ENCODE measurements around the gene CAPRIN1.

CAPRIN1 gene

GRCh38 chr11:34136420-34136819 lies 84.9 kb downstream of the CAPRIN1 start:
- Histone ChIP-seq H4K91ac (ENCODE audit: low read depth, low read length) (no peak overlapping the region), H3K9me3 (ENCODE audit: insufficient read depth, low read depth, low read length) (no peaks in the 10 kb centered on the region), H3K79me1 (ENCODE audit: low read length) (no peaks in the 10 kb centered on the region), H2BK120ac (ENCODE audit: insufficient read depth, low read length, poor library complexity) (no peak overlapping the region), H3K4me2 (ENCODE audit: low read length) (no peak overlapping the region), H3K36me3 (ENCODE audit: control insufficient read depth in 1 of 2, insufficient read depth in 2 of 2, low read length in 2 of 2) (peaks cover 48 to 73% of the 10 kb centered on the region in 2 experiments), H3K4me1 (ENCODE audit: control insufficient read depth in 1 of 2, insufficient read depth in 2 of 2, low read length in 2 of 2) (no peaks in the 10 kb centered on the region), H3K4ac (ENCODE audit: low read depth, low read length) (no peak overlapping the region), H3K79me2 (ENCODE audit: control insufficient read depth, insufficient read depth, low read length, poor library complexity) (no peaks in the 10 kb centered on the region), H2BK12ac (ENCODE audit: low read length) (no peak overlapping the region), H3K27ac (ENCODE audit: low read depth, low read length) (no peak overlapping the region), H4K12ac (ENCODE audit: low read depth, low read length) (no peak overlapping the region), H2AK5ac (ENCODE audit: low read length) (no peak overlapping the region), H3K9ac (ENCODE audit: low read length) (no peak overlapping the region), H3K18ac (ENCODE audit: low read length) (no peak overlapping the region), H3K14ac (ENCODE audit: low read length) (no peak overlapping the region), H2AFZ (ENCODE audit: insufficient read depth, low read length, poor library complexity) (no peak overlapping the region), H4K8ac (ENCODE audit: low read depth, low read length) (no peak overlapping the region), H3K23ac (ENCODE audit: low read length) (no peak overlapping the region), H3K27me3 (ENCODE audit: insufficient read depth, low read length) (no peaks in the 10 kb centered on the region), H2BK5ac (ENCODE audit: low read depth, low read length, poor library complexity) (no peak overlapping the region), H3K4me3 (ENCODE audit: low read depth, low read length) (no peak overlapping the region)
- DNase-seq: no peak
- no CpG with 5 or more reads among the region's 8 CpGs for WGBS (ENCODE audit: extremely low coverage, insufficient coverage, insufficient read length)

GRCh38 chr11:34139346-34139745 lies 87.8 kb downstream of the CAPRIN1 start:
- H2BK12ac ChIP-seq (ENCODE audit: low read length): no peak overlapping the region
- no peak overlapping the region for H3K27ac ChIP-seq (ENCODE audit: low read depth, low read length)
- H3K23ac ChIP-seq (ENCODE audit: low read length): no peak overlapping the region
- H2BK5ac ChIP-seq (ENCODE audit: low read depth, low read length, poor library complexity): no peak overlapping the region
- no peaks in the 10 kb centered on the region for H3K4me1 ChIP-seq (ENCODE audit: control insufficient read depth in 1 of 2, insufficient read depth in 2 of 2, low read length in 2 of 2)
- WGBS (ENCODE audit: extremely low coverage, insufficient coverage, insufficient read length): no CpG with 5 or more reads among the region's 7 CpGs
- H3K14ac ChIP-seq (ENCODE audit: low read length): no peak overlapping the region
- H3K79me1 ChIP-seq (ENCODE audit: low read length): no peaks in the 10 kb centered on the region
- H4K8ac ChIP-seq (ENCODE audit: low read depth, low read length): no peak overlapping the region
- no peak overlapping the region for H4K12ac ChIP-seq (ENCODE audit: low read depth, low read length)
- H2AFZ ChIP-seq (ENCODE audit: insufficient read depth, low read length, poor library complexity): no peak overlapping the region
- H2BK120ac ChIP-seq (ENCODE audit: insufficient read depth, low read length, poor library complexity): no peak overlapping the region
- no peak overlapping the region for H3K4ac ChIP-seq (ENCODE audit: low read depth, low read length)
- no peak overlapping the region for H3K4me3 ChIP-seq (ENCODE audit: low read depth, low read length)
- no peaks in the 10 kb centered on the region for H3K9me3 ChIP-seq (ENCODE audit: insufficient read depth, low read depth, low read length)
- DNase-seq: no peak
- H2AK5ac ChIP-seq (ENCODE audit: low read length): no peak overlapping the region
- H3K36me3 ChIP-seq (ENCODE audit: control insufficient read depth in 1 of 2, insufficient read depth in 2 of 2, low read length in 2 of 2): peaks cover 51 to 78% of the 10 kb centered on the region in 2 experiments
- H3K79me2 ChIP-seq (ENCODE audit: control insufficient read depth, insufficient read depth, low read length, poor library complexity): no peaks in the 10 kb centered on the region
- no peak overlapping the region for H4K91ac ChIP-seq (ENCODE audit: low read depth, low read length)
- no peak overlapping the region for H3K4me2 ChIP-seq (ENCODE audit: low read length)
- no peaks in the 10 kb centered on the region for H3K27me3 ChIP-seq (ENCODE audit: insufficient read depth, low read length)
- no peak overlapping the region for H3K18ac ChIP-seq (ENCODE audit: low read length)
- H3K9ac ChIP-seq (ENCODE audit: low read length): no peak overlapping the region

- no peak overlapping the region for H2AFZ ChIP-seq (ENCODE audit: insufficient read depth, low read length, poor library complexity)
- H2BK120ac ChIP-seq (ENCODE audit: insufficient read depth, low read length, poor library complexity): no peak overlapping the region
- H3K9me3 ChIP-seq (ENCODE audit: insufficient read depth, low read depth, low read length): no peaks in the 10 kb centered on the region
- DNase-seq: no peak
- H4K91ac ChIP-seq (ENCODE audit: low read depth, low read length): no peak overlapping the region
- no peaks in the 10 kb centered on the region for H3K27me3 ChIP-seq (ENCODE audit: insufficient read depth, low read length)
- H3K9ac ChIP-seq (ENCODE audit: low read length): no peak overlapping the region
- H3K27ac ChIP-seq (ENCODE audit: low read depth, low read length): no peak overlapping the region
- no peak overlapping the region for H2AK5ac ChIP-seq (ENCODE audit: low read length)
- H3K4ac ChIP-seq (ENCODE audit: low read depth, low read length): no peak overlapping the region
- H4K12ac ChIP-seq (ENCODE audit: low read depth, low read length): no peak overlapping the region
- H2BK12ac ChIP-seq (ENCODE audit: low read length): no peak overlapping the region
- no peak overlapping the region for H3K4me3 ChIP-seq (ENCODE audit: low read depth, low read length)
- H3K4me2 ChIP-seq (ENCODE audit: low read length): no peak overlapping the region
- H2BK5ac ChIP-seq (ENCODE audit: low read depth, low read length, poor library complexity): no peak overlapping the region
- H3K4me1 ChIP-seq (ENCODE audit: control insufficient read depth in 1 of 2, insufficient read depth in 2 of 2, low read length in 2 of 2): no peaks in the 10 kb centered on the region
- H3K36me3 ChIP-seq (ENCODE audit: control insufficient read depth in 1 of 2, insufficient read depth in 2 of 2, low read length in 2 of 2): peaks cover 54 to 74% of the 10 kb centered on the region in 2 experiments
- no peak overlapping the region for H3K23ac ChIP-seq (ENCODE audit: low read length)
- no peaks in the 10 kb centered on the region for H3K79me2 ChIP-seq (ENCODE audit: control insufficient read depth, insufficient read depth, low read length, poor library complexity)
- H4K8ac ChIP-seq (ENCODE audit: low read depth, low read length): no peak overlapping the region
- no peaks in the 10 kb centered on the region for H3K79me1 ChIP-seq (ENCODE audit: low read length)
- H3K18ac ChIP-seq (ENCODE audit: low read length): no peak overlapping the region
- no CpG with 5 or more reads among the region's 11 CpGs for WGBS (ENCODE audit: extremely low coverage, insufficient coverage, insufficient read length)
- H3K14ac ChIP-seq (ENCODE audit: low read length): no peak overlapping the region
Observed at GRCh38 chr11:34140149-34140548, 88.6 kb downstream of the CAPRIN1 start.

- H3K4me1 ChIP-seq (ENCODE audit: control insufficient read depth in 1 of 2, insufficient read depth in 2 of 2, low read length in 2 of 2): peaks cover 0 to under 1% of the 10 kb centered on the region in 2 experiments
- no peak overlapping the region for H3K4me3 ChIP-seq (ENCODE audit: low read depth, low read length)
- no peak overlapping the region for H3K23ac ChIP-seq (ENCODE audit: low read length)
- no peak overlapping the region for H3K4ac ChIP-seq (ENCODE audit: low read depth, low read length)
- H4K91ac ChIP-seq (ENCODE audit: low read depth, low read length): no peak overlapping the region
- no peaks in the 10 kb centered on the region for H3K27me3 ChIP-seq (ENCODE audit: insufficient read depth, low read length)
- H3K14ac ChIP-seq (ENCODE audit: low read length): no peak overlapping the region
- no peak overlapping the region for H3K27ac ChIP-seq (ENCODE audit: low read depth, low read length)
- H3K36me3 ChIP-seq (ENCODE audit: control insufficient read depth in 1 of 2, insufficient read depth in 2 of 2, low read length in 2 of 2): peaks cover 61 to 75% of the 10 kb centered on the region in 2 experiments
- no peak overlapping the region for H3K18ac ChIP-seq (ENCODE audit: low read length)
- no peak overlapping the region for H4K12ac ChIP-seq (ENCODE audit: low read depth, low read length)
- H2BK12ac ChIP-seq (ENCODE audit: low read length): no peak overlapping the region
- no peak overlapping the region for H2AFZ ChIP-seq (ENCODE audit: insufficient read depth, low read length, poor library complexity)
- no peak overlapping the region for H4K8ac ChIP-seq (ENCODE audit: low read depth, low read length)
- H2BK5ac ChIP-seq (ENCODE audit: low read depth, low read length, poor library complexity): no peak overlapping the region
- no peak for DNase-seq
- H3K79me2 ChIP-seq (ENCODE audit: control insufficient read depth, insufficient read depth, low read length, poor library complexity): no peaks in the 10 kb centered on the region
- H3K9ac ChIP-seq (ENCODE audit: low read length): no peak overlapping the region
- WGBS (ENCODE audit: extremely low coverage, insufficient coverage, insufficient read length): no CpG with 5 or more reads among the region's 2 CpGs
- no peak overlapping the region for H3K4me2 ChIP-seq (ENCODE audit: low read length)
- H2AK5ac ChIP-seq (ENCODE audit: low read length): no peak overlapping the region
- no peaks in the 10 kb centered on the region for H3K79me1 ChIP-seq (ENCODE audit: low read length)
- no peak overlapping the region for H2BK120ac ChIP-seq (ENCODE audit: insufficient read depth, low read length, poor library complexity)
- H3K9me3 ChIP-seq (ENCODE audit: insufficient read depth, low read depth, low read length): no peaks in the 10 kb centered on the region
Observed at GRCh38 chr11:34143048-34143447, 91.5 kb downstream of the CAPRIN1 start.
